A673 (cell line): ENCODE results near the gene GMCL2. TPM values are rescaled to one million over a fixed set of nuclear protein-coding genes. Genes with fewer than 3 reads are reported as not detected.

Experiments used
- BruUV-seq: library from RNA; stranded (reverse); fragments of 400-500 nt; replicated peaks from 2 replicates; lab custom pipeline; 2021; lab: Mats Ljungman, UMichigan
- CTCF ChIA-PET: fragments of 300-600 bp; sonication (Branson Sonifier 250); formaldehyde crosslinking; loops from one replicate; lab custom pipeline; 2022; ENCODE audit warnings: antibody characterized with exemption; lab: Charles Lee
- POLR2A ChIA-PET: fragments of 300-600 bp; sonication (Branson Sonifier 250); formaldehyde crosslinking; loops from one replicate; lab custom pipeline; 2022; ENCODE audit warnings: antibody characterized with exemption; ENCODE audit not compliant: low non-redundant PET; lab: Charles Lee
- DNase-seq: peaks from one replicate; pipeline ENCODE4 v3.0.0-alpha.2; 2015; ENCODE audit warnings: low spot score
- H3K27ac ChIP-seq: fragments of 200-600 bp; sonication (generic); 2 replicates; pipeline ENCODE4 v1.5.1; 2016; ENCODE audit warnings: mixed run types, low read depth, mild to moderate bottlenecking, mixed read lengths, antibody characterized with exemption, low read length; ENCODE audit not compliant: poor library complexity, severe bottlenecking
- H3K27me3 ChIP-seq: fragments of 200-600 bp; sonication (generic); replicated peaks from 2 replicates; pipeline ENCODE4 v1.6.1; 2017; ENCODE audit warnings: mixed run types, low read depth, mild to moderate bottlenecking, mixed read lengths, antibody characterized with exemption, low read length; ENCODE audit not compliant: insufficient read depth, poor library complexity
- H3K36me3 ChIP-seq: fragments of 200-600 bp; sonication (generic); 2 replicates; pipeline ENCODE4 v1.6.1; 2016; ENCODE audit warnings: mixed run types, mild to moderate bottlenecking, mixed read lengths, antibody characterized with exemption, low read length; ENCODE audit not compliant: insufficient read depth, poor library complexity, severe bottlenecking
- H3K4me1 ChIP-seq: fragments of 200-600 bp; sonication (generic); 2 replicates; pipeline ENCODE4 v1.6.1; 2017; ENCODE audit warnings: mixed run types, mild to moderate bottlenecking, mixed read lengths, antibody characterized with exemption, low read length; ENCODE audit not compliant: insufficient read depth, poor library complexity, severe bottlenecking
- H3K4me3 ChIP-seq: fragments of 200-600 bp; sonication (generic); 2 replicates; pipeline ENCODE4 v1.5.1; 2016; ENCODE audit warnings: low read depth, mixed run types, mild to moderate bottlenecking, mixed read lengths, low read length; ENCODE audit not compliant: poor library complexity, severe bottlenecking
- H3K9me3 ChIP-seq: fragments of 200-600 bp; sonication (generic); 2 replicates; pipeline ENCODE4 v1.6.1; 2016; ENCODE audit warnings: mixed run types, low read depth, mild to moderate bottlenecking, mixed read lengths, antibody characterized with exemption, low read length; ENCODE audit not compliant: poor library complexity, severe bottlenecking
- CTCF ChIP-seq: fragments of 300-800, 200-600 bp; sonication (generic); conservative IDR thresholded peaks from 2 replicates; pipeline ENCODE4 v1.5.1; 2017; ENCODE audit warnings: low read depth, mild to moderate bottlenecking, antibody characterized with exemption, low read length, moderate library complexity, mixed read lengths
- EZH2 ChIP-seq: fragments of 200-600 bp; sonication (generic); IDR thresholded peaks from 2 replicates; pipeline ENCODE4 v1.6.1; 2017; ENCODE audit warnings: borderline replicate concordance, low read depth, mild to moderate bottlenecking, mixed read lengths, antibody characterized with exemption, low read length; ENCODE audit not compliant: poor library complexity, severe bottlenecking
- intact Hi-C: fragments of 100-400 bp; cut with micrococcal nuclease; formaldehyde crosslinking; loops from one replicate; pipeline ENCODE4 v1.10.0; 2022; ENCODE audit not compliant: unreplicated experiment
- total RNA-seq: library from RNA; stranded (reverse); gene quantifications from 2 replicates; pipeline ENCODE4 v1.2.3, GENCODE V29; 2021

The GMCL2 gene
- total RNA-seq, 1 experiment from 2014 or later, result not detected

- Histone ChIP-seq H3K9me3 (no peaks in the 10 kb centered on the region), H3K4me3 (no peak overlapping the region), H3K27ac (no peak overlapping the region), H3K27me3 (no peaks in the 10 kb centered on the region), H3K36me3 (no peaks in the 10 kb centered on the region), H3K4me1 (peaks cover 7% of the 10 kb centered on the region)
- CTCF ChIA-PET, result interaction anchor here (0.5 to 1.6 kb wide), 3 partner anchors 51 to 498 kb away, joined by 5 to 9 read pairs (median 6); partner anchors contain the start of gene COL23A1
- intact Hi-C loops, result loop anchor here (5.0 kb wide), 1 partner anchor 1257 kb away; no protein-coding TSS in a partner anchor
- POLR2A ChIA-PET, result no interaction called here
- no peak for DNase-seq
- no peak for TF ChIP-seq CTCF
- TF ChIP-seq EZH2, result no peak
- no TSS peak for BruUV-seq
These were observed 48.4 kb upstream of the GMCL2 start for GRCh38 chr5:178235588-178235974.

GRCh38 chr5:178234750-178235587 lies 47.8 kb upstream of the GMCL2 start:
- Histone ChIP-seq H3K36me3 (peaks cover 2% of the 10 kb centered on the region), H3K27me3 (no peaks in the 10 kb centered on the region), H3K4me3 (no peak overlapping the region), H3K27ac (no peak overlapping the region), H3K9me3 (no peaks in the 10 kb centered on the region), H3K4me1 (peaks cover 7% of the 10 kb centered on the region)
- BruUV-seq, result no TSS peak
- no peak for TF ChIP-seq EZH2
- TF ChIP-seq CTCF, result peak; percentile 88
- intact Hi-C loops, result loop anchor here (5.0 kb wide), 1 partner anchor 1257 kb away; no protein-coding TSS in a partner anchor
- CTCF ChIA-PET, result interaction anchor here (0.5 to 1.6 kb wide), 4 partner anchors 51 to 602 kb away, joined by 3 to 9 read pairs (median 6); partner anchors contain the start of gene COL23A1
- DNase-seq, result peak; percentile 76
- POLR2A ChIA-PET, result no interaction called here

GRCh38 chr5:178234121-178234749 lies 47.1 kb upstream of the GMCL2 start:
- no peak for DNase-seq
- H3K27me3 ChIP-seq, result no peaks in the 10 kb centered on the region
- H3K4me3 ChIP-seq, result no peak overlapping the region
- intact Hi-C loops, result no loop called here
- ChIA-PET POLR2A (no interaction called here), CTCF (interaction anchor here (0.6 to 1.6 kb wide), 3 partner anchors 52 to 603 kb away, joined by 3 to 6 read pairs (median 5); partner anchors contain the start of gene COL23A1)
- H3K36me3 ChIP-seq, result peaks cover 9% of the 10 kb centered on the region
- H3K27ac ChIP-seq, result no peak overlapping the region
- TF ChIP-seq EZH2 (no peak), CTCF (no peak)
- BruUV-seq, result no TSS peak
- H3K4me1 ChIP-seq, result peaks cover 7% of the 10 kb centered on the region
- no peaks in the 10 kb centered on the region for H3K9me3 ChIP-seq
